CMK (cell line): ENCODE results near the gene NTSR2.

Experiments used
- DNase-seq: peaks from one replicate; pipeline ENCODE4 v3.0.0-alpha.2; 2010; ENCODE audit warnings: low read depth

The NTSR2 gene

GRCh38 chr2:11669454-11670291, at the start of gene NTSR2:
NTSR2 (minus strand) TSS chr2:11670195; CDS start chr2:11670129, 66 bp downstream.
- DNase-seq, result no peak

- DNase-seq, result no peak
Observed at GRCh38 chr2:11719230-11719977, 49.4 kb upstream of the NTSR2 start.

GRCh38 chr2:11718606-11719005, 48.6 kb upstream of the NTSR2 start:
- DNase-seq, result no peak

- no peak for DNase-seq
Observed at GRCh38 chr2:11717623-11718022, 47.6 kb upstream of the NTSR2 start.

GRCh38 chr2:11716689-11717321, 46.8 kb upstream of the NTSR2 start:
- no peak for DNase-seq

GRCh38 chr2:11715987-11716652, 46.1 kb upstream of the NTSR2 start:
- DNase-seq, result no peak

- DNase-seq, result no peak
Observed at GRCh38 chr2:11713815-11714214, 43.8 kb upstream of the NTSR2 start.

- DNase-seq, result no peak
Observed at GRCh38 chr2:11712866-11713265, 42.9 kb upstream of the NTSR2 start.

- DNase-seq, result no peak
Observed at GRCh38 chr2:11711751-11712150, 41.8 kb upstream of the NTSR2 start.

- DNase-seq, result no peak
Observed at GRCh38 chr2:11711354-11711716, 41.3 kb upstream of the NTSR2 start.

GRCh38 chr2:11710632-11711353, 40.8 kb upstream of the NTSR2 start:
- no peak for DNase-seq

- no peak for DNase-seq
Observed at GRCh38 chr2:11710210-11710609, 40.2 kb upstream of the NTSR2 start.

GRCh38 chr2:11709293-11709692, 39.3 kb upstream of the NTSR2 start:
- DNase-seq, result no peak

- DNase-seq, result no peak
Observed at GRCh38 chr2:11708106-11708505, 38.1 kb upstream of the NTSR2 start.

- no peak for DNase-seq
Observed at GRCh38 chr2:11705711-11706110, 35.7 kb upstream of the NTSR2 start.

- DNase-seq, result no peak
Observed at GRCh38 chr2:11705063-11705462, 35.1 kb upstream of the NTSR2 start.

- DNase-seq, result no peak
Observed at GRCh38 chr2:11703700-11704099, 33.7 kb upstream of the NTSR2 start.

GRCh38 chr2:11702946-11703345, 33.0 kb upstream of the NTSR2 start:
- no peak for DNase-seq

GRCh38 chr2:11701751-11702301, 31.8 kb upstream of the NTSR2 start:
- DNase-seq, result no peak

- DNase-seq, result no peak
Observed at GRCh38 chr2:11701206-11701605, 31.2 kb upstream of the NTSR2 start.
